Ovary (tissue), 9 donors: Measurements from ENCODE around the gene PTPN12. TPM values are rescaled to one million over a fixed set of nuclear protein-coding genes. Genes with fewer than 3 reads are reported as not detected.
"Not testable (repeated sequence)": the region's sequence is repeated elsewhere in the genome, so short reads cannot be mapped to it uniquely, and the experiment has no call there.

Experiments used
- DNase-seq, 5 donors: peaks; one replicate each; pipeline ENCODE4 v3.0.0-alpha.2; 2019 to 2020
- H3K27ac ChIP-seq, 2 donors: fragments of 200-600 bp; one replicate each; pipeline versions ENCODE4 v1.5.1 to v1.8.0; 2019 to 2022
- H3K27me3 ChIP-seq: fragments of 200-600 bp; one replicate; pipeline ENCODE4 v1.8.0; 2022
- H3K36me3 ChIP-seq: fragments of 200-600 bp; sonication (generic); one replicate; pipeline ENCODE4 v1.5.1; 2019
- H3K4me1 ChIP-seq: one replicate; pipeline ENCODE4 v1.8.1; 2013; ENCODE audit warnings: mild to moderate bottlenecking, moderate library complexity; ENCODE audit not compliant: insufficient read depth
- H3K4me3 ChIP-seq: fragments of 200-600 bp; sonication (generic); one replicate; pipeline ENCODE4 v1.5.1; 2017
- H3K9me3 ChIP-seq, 2 donors: fragments of 200-600 bp in 1 of 2; sonication (generic) in 1 of 2; one replicate each; pipeline versions ENCODE4 v1.5.1 to v1.8.1; 2013 to 2019; ENCODE audit warnings: mild to moderate bottlenecking in 1 of 2, moderate library complexity in 1 of 2
- CTCF ChIP-seq, 3 donors: fragments of 450-650 bp in 2 of 3; fragments of 200-600 bp in 1 of 3; IDR thresholded peaks; one replicate each; pipeline versions ENCODE4 v1.5.1 to v1.8.0; 2016 to 2022; ENCODE audit warnings: antibody characterized with exemption in 3 of 3, mild to moderate bottlenecking in 1 of 3
- EP300 ChIP-seq: sonication (generic); formaldehyde crosslinking; IDR thresholded peaks from one replicate; pipeline ENCODE4 v1.6.1; 2017; ENCODE audit warnings: antibody characterized with exemption
- POLR2A ChIP-seq: fragments of 450-650 bp; IDR thresholded peaks from one replicate; pipeline ENCODE4 v1.6.1; 2017; ENCODE audit warnings: antibody characterized with exemption, mild to moderate bottlenecking, moderate library complexity
- WGBS, 3 donors: extraction: QIAGEN DNeasy Blood & Tissue Kit in 1 of 3; methylation state at CpG; one replicate each; pipeline versions ENCODE4 v1.1.5 to v1.1.7; 2013 to 2017; 5-methylcytosine and 5-hydroxymethylcytosine counted together
- intact Hi-C, 4 donors: fragments of 100-400 bp; cut with DNase I; formaldehyde crosslinking; loops; one replicate each; pipeline versions ENCODE4 v1.11.0 to v1.15.1; 2022 to 2023
- polyA plus RNA-seq, 2 donors: library from polyadenylated mRNA; stranded (reverse); fragments of 200-250 nt in 1 of 2; fragments of 350-450 nt in 1 of 2; fragmentation: Illumina TruSeq in 1 of 2; extraction: RNeasy Lipid Tissue Mini Kit (QIAGEN cat#74804) in 1 of 2; gene quantifications; one replicate each; pipeline ENCODE4 v1.2.3, GENCODE V29; 2013 to 2014
- total RNA-seq, 7 donors: library from RNA; depleted of rRNA in 2 of 7; stranded (reverse); fragments of >200 nt in 2 of 7; fragmentation: NEBNext Ultra II Directional in 3 of 7; extraction: Animal tissue kit (Norgen Biotek cat#: 25700) in 3 of 7; gene quantifications; one replicate each; pipeline versions ENCODE4 v1.1.0 to v1.2.4, GENCODE V29; 2016 to 2023
- donor health status: DM: no; HTN: no; CAD: no; lungs with moderate emphysema.
- donor health status: DM: no; HTN: no; CAD: no.
- donor health status: Bipolar disorder and iron deficiency.
- donor health status: DM: yes; HTN: yes; CAD: no.
- donor health status: DM: no; HTN: no; CAD: no.
- donor health status: DM: yes; HTN: yes; CAD: no.

Gene PTPN12
- total and polyA plus RNA-seq, 9 donors = 45.8 to 90.0 (median 62.7) TPM

- Histone ChIP-seq H3K4me3 (no peak overlapping the region), H3K27me3 (no peaks in the 10 kb centered on the region), H3K36me3 (no peaks in the 10 kb centered on the region), H3K4me1 (no peaks in the 10 kb centered on the region), H3K9me3 (no peaks in the 10 kb centered on the region), H3K27ac (no peak overlapping the region)
- no peak for DNase-seq
- TF ChIP-seq CTCF (IDR thresholded peaks at IDR 0.05) (no peak), POLR2A (no peak), EP300 (no peak)
- intact Hi-C loops = no loop called here
- WGBS, 3 donors = 47 to 50% (median 49%) methylated on average over 2 of the region's 2 CpGs
These were observed 6.1 kb upstream of the PTPN12 start for GRCh38 chr7:77531038-77531437.

DNA sequence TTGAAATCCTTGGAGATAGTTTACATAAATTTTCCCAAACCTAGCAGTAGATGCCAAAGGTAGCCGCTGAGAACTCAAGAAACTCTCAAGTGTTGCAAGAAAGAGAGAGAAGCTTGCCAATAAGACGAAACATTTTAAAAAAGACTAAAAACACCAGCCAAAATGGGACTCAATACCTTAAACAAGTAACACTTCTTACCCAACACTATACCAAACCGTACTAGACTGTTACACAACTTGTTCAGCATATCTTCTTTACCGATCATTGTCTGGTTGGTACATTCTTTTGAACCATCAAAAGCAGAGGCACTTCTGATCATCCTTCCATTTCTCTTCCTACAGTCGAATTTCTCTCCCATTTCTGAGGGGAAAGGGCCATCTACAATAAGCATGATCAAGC is 4.8 kb upstream of the PTPN12 start:
- 79 to 88% (median 87%) methylated on average over 5 of the region's 5 CpGs for WGBS, 3 donors
- H3K27ac ChIP-seq = no peak overlapping the region
- DNase-seq = no peak
- TF ChIP-seq EP300 (no peak), CTCF (IDR thresholded peaks at IDR 0.05) (no peak), POLR2A (no peak)
- no peaks in the 10 kb centered on the region for H3K36me3 ChIP-seq
- H3K9me3 ChIP-seq = no peaks in the 10 kb centered on the region
- H3K4me1 ChIP-seq = no peaks in the 10 kb centered on the region
- H3K27me3 ChIP-seq = no peaks in the 10 kb centered on the region
- H3K4me3 ChIP-seq = no peak overlapping the region
- intact Hi-C loops = no loop called here

- H3K4me1 ChIP-seq, H3K27ac ChIP-seq, intact Hi-C loops, H3K4me3 ChIP-seq, DNase-seq, H3K27me3 ChIP-seq, H3K36me3 ChIP-seq, H3K9me3 ChIP-seq: not testable (repeated sequence)
- 71 to 79% methylated on average over 3 of the region's 3 CpGs; no CpG with 5 or more reads in 1 of the 3 donors for WGBS, 3 donors
These were observed 4.4 kb upstream of the PTPN12 start for GRCh38 chr7:77532732-77533131.

DNA sequence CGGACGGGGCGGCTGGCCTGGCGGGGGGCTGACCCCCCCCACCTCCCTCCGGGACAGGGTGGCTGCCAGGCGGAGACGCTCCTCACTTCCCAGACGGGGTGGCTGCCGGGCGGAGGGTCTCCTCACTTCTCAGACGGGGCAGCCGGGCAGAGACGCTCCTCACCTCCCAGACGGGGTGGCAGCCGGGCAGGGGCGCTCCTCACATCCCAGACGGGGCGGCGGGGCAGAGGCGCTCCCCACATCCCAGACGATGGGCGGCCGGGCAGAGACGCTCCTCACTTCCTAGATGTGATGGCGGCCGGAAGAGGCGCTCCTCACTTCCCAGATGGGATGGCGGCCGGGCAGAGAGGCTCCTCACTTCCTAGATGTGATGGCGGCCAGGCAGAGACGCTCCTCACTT is 3.0 kb upstream of the PTPN12 start:
- intact Hi-C loops, H3K27ac ChIP-seq, H3K4me1 ChIP-seq, H3K27me3 ChIP-seq, DNase-seq, H3K9me3 ChIP-seq, H3K36me3 ChIP-seq, H3K4me3 ChIP-seq: not testable (repeated sequence)
- WGBS, 3 donors = 96 to 98% (median 96%) methylated on average over 17 to 28 of the region's 31 CpGs

GRCh38 chr7:77536017-77536412 is 1.1 kb upstream of the PTPN12 start:
- DNase-seq = peak in 3 of 5 donors; percentile 26 to 47 (median 28)
- intact Hi-C loops = no loop called here
- H3K4me1 ChIP-seq = peaks cover 5% of the 10 kb centered on the region
- TF ChIP-seq EP300 = no peak
- TF ChIP-seq POLR2A = no peak
- TF ChIP-seq CTCF (IDR thresholded peaks at IDR 0.05) = no peak
- no peaks in the 10 kb centered on the region for H3K36me3 ChIP-seq
- 30 to 35% (median 31%) methylated on average over 9 of the region's 9 CpGs for WGBS, 3 donors
- H3K27ac ChIP-seq = peak overlapping the region in 1 of 2 donors; percentile 94
- no peaks in the 10 kb centered on the region for H3K9me3 ChIP-seq
- no peaks in the 10 kb centered on the region for H3K27me3 ChIP-seq
- H3K4me3 ChIP-seq = peak overlapping the region; percentile 92
